Adrenal gland (tissue), 5 donors: ENCODE measurements around the gene TMEM89.

Source experiments
- CTCF ChIP-seq, 6 experiments: fragments of 450-650 bp in 4 of 6; fragments of 200-600 bp in 2 of 6; sonication (generic) in 1 of 6; IDR thresholded peaks; 1 replicate in 5 of 6; 2 replicates in 1 of 6; pipeline versions ENCODE4 v1.5.1 to v1.8.0; 2016 to 2021; ENCODE audit warnings: antibody characterized with exemption in 6 of 6, mild to moderate bottlenecking in 2 of 6, moderate library complexity in 1 of 6
- POLR2A ChIP-seq, 2 donors: fragments of 450-650 bp; IDR thresholded peaks; one replicate each; pipeline ENCODE4 v1.6.1; 2017; ENCODE audit warnings: antibody characterized with exemption in 2 of 2, mild to moderate bottlenecking in 2 of 2, moderate library complexity in 1 of 2
- donor health status: DM: no; HTN: no; CAD: no.

GRCh38 chr3:48571938-48572337 lies 49.6 kb downstream of the TMEM89 start:
- TF ChIP-seq CTCF (IDR thresholded peaks at IDR 0.05), result no peak
- TF ChIP-seq POLR2A (IDR thresholded peaks at IDR 0.05), result no peak
